ENCODE measurements around the gene STK32B. TPM values are rescaled to one million over a fixed set of nuclear protein-coding genes. Genes with fewer than 3 reads are reported as not detected.

STK32B gene
- total RNA-seq, 1 donor = 5.3 TPM

Small RNA genes within 50 kb of the gene (small RNA-seq; reads per million reads assigned to genes)
- gene RF00019 = not detected

Other genes starting within 250 kb of the STK32B start
- gene MSX1, start 191.8 kb upstream of the STK32B start, total RNA-seq (ENCODE audit: low replicate concordance) = 4.3 and 17.6 TPM in 2 replicates
- 12.5 TPM in 1 of 2 replicates, not detected in the other for gene CYTL1, start 32.0 kb upstream of the STK32B start, total RNA-seq (ENCODE audit: low replicate concordance)

Measured in fibroblast of the aortic adventitia (primary cell).